K562 (cell line): ENCODE results near the gene KPNA1. TPM values are rescaled to one million over a fixed set of nuclear protein-coding genes. Genes with fewer than 3 reads are reported as not detected.
A peak's percentile ranks its signal among the peaks of the same experiment; 100 is the strongest.

ENCODE experiments used
- BHLHE40 ChIP-seq: IDR thresholded peaks from 2 replicates; pipeline ENCODE4 v1.6.1; 2011; ENCODE audit warnings: low read length, improper control_type of control experiment
- CAMTA2 ChIP-seq: fragments of 250-450 bp; sonication (Bioruptor Pico); conservative IDR thresholded peaks from 2 replicates; pipeline ENCODE4 v1.5.1; 2022
- CBFA2T3 ChIP-seq: fragments of 450-650 bp; IDR thresholded peaks from 2 replicates; pipeline ENCODE4 v1.6.1; 2017
- CEBPB ChIP-seq: fragments of 450-650 bp; IDR thresholded peaks from 2 replicates; pipeline ENCODE4 v1.6.1; 2016; ENCODE audit warnings: missing genetic modification characterization, missing compliant biosample characterization
- CTCFL ChIP-seq: IDR thresholded peaks from 2 replicates; pipeline ENCODE4 v1.6.1; 2011; ENCODE audit warnings: borderline replicate concordance, low read depth, mild to moderate bottlenecking, moderate library complexity, low read length; ENCODE audit not compliant: insufficient read depth, poor library complexity, severe bottlenecking
- EWSR1 ChIP-seq: fragments of 450-650 bp; IDR thresholded peaks from 2 replicates; pipeline ENCODE4 v1.6.1; 2018; ENCODE audit warnings: borderline replicate concordance, mild to moderate bottlenecking, low read depth, moderate library complexity; ENCODE audit not compliant: partially characterized antibody
- GATAD2B ChIP-seq: fragments of 450-650 bp; IDR thresholded peaks from 2 replicates; pipeline ENCODE4 v1.6.1; 2017; ENCODE audit warnings: mild to moderate bottlenecking, borderline replicate concordance
- HDAC2 ChIP-seq: fragments of 450-650 bp; IDR thresholded peaks from 2 replicates; pipeline ENCODE4 v1.6.1; 2016; ENCODE audit warnings: mild to moderate bottlenecking
- ILK ChIP-seq: fragments of 450-650 bp; IDR thresholded peaks from 2 replicates; pipeline ENCODE4 v1.6.1; 2016; ENCODE audit warnings: missing genetic modification characterization, low read depth, mild to moderate bottlenecking, missing compliant biosample characterization, moderate library complexity, borderline replicate concordance
- KDM1A ChIP-seq, 2 experiments: fragments of 450-650 bp; IDR thresholded peaks; 2 replicates each; pipeline ENCODE4 v1.6.1; 2016; ENCODE audit warnings: mild to moderate bottlenecking in 2 of 2
- MITF ChIP-seq: IDR thresholded peaks from 2 replicates; pipeline ENCODE4 v1.6.1; 2014; ENCODE audit warnings: antibody characterized with exemption
- OTX1 ChIP-seq: fragments of 450-650 bp; formaldehyde crosslinking; IDR thresholded peaks from 2 replicates; pipeline ENCODE4 v1.4.0; 2022; ENCODE audit warnings: mild to moderate bottlenecking
- POLR2AphosphoS2 ChIP-seq: IDR thresholded peaks from 2 replicates; pipeline ENCODE4 v1.6.1; 2012; ENCODE audit warnings: low read length, improper control_type of control experiment
- RBM15 ChIP-seq: fragments of 200-400 bp; formaldehyde crosslinking; IDR thresholded peaks from 2 replicates; pipeline ENCODE4 v1.6.1; 2018; ENCODE audit warnings: mild to moderate bottlenecking, low read length, moderate library complexity; ENCODE audit not compliant: insufficient read depth
- RBM39 ChIP-seq: fragments of 200-400 bp; formaldehyde crosslinking; optimal IDR thresholded peaks from 2 replicates; pipeline ENCODE3; 2018; ENCODE audit warnings: low read depth, low read length
- TAF15 ChIP-seq: fragments of 200-400 bp; formaldehyde crosslinking; IDR thresholded peaks from 2 replicates; pipeline ENCODE4 v1.6.1; 2017; ENCODE audit warnings: mild to moderate bottlenecking, low read depth, low read length, moderate library complexity
- TAL1 ChIP-seq: fragments of 450-650 bp; IDR thresholded peaks from 2 replicates; pipeline ENCODE4 v1.6.1; 2016; ENCODE audit warnings: mild to moderate bottlenecking
- TCF3 ChIP-seq: sonication (generic); formaldehyde crosslinking; IDR thresholded peaks from 2 replicates; pipeline ENCODE4 v1.4.0; 2020; ENCODE audit warnings: mild to moderate bottlenecking, missing genetic modification reagents
- TEAD4 ChIP-seq, 2 experiments: sonication (generic) in 1 of 2; formaldehyde crosslinking in 1 of 2; IDR thresholded peaks; 2 replicates each; pipeline versions ENCODE4 v1.6.1 to v1.8.0; 2012 to 2022; ENCODE audit warnings: borderline replicate concordance in 1 of 2, inconsistent platforms in 1 of 2, low read length in 1 of 2, mild to moderate bottlenecking in 1 of 2, missing genetic modification reagents in 1 of 2
- TFAM ChIP-seq: fragments of 250-450 bp; sonication (Bioruptor Pico); conservative IDR thresholded peaks from 2 replicates; pipeline ENCODE4 v1.5.0; 2021; ENCODE audit warnings: mild to moderate bottlenecking, moderate library complexity
- ZNF146 ChIP-seq: IDR thresholded peaks from one replicate; pipeline ENCODE4 v1.6.1; 2018; ENCODE audit warnings: missing compliant biosample characterization; ENCODE audit not compliant: unreplicated experiment
- ZNF197 ChIP-seq: fragments of 200-800 bp; sonication (Bioruptor generic); IDR thresholded peaks from 2 replicates; pipeline ENCODE4 v1.6.1; 2016; ENCODE audit warnings: low read depth, missing genetic modification characterization, missing compliant biosample characterization
- ZNF24 ChIP-seq: fragments of 450-650 bp; IDR thresholded peaks from 2 replicates; pipeline ENCODE4 v1.6.1; 2016
- ZNF695 ChIP-seq: fragments of 450-650 bp; formaldehyde crosslinking; IDR thresholded peaks from 2 replicates; pipeline ENCODE4 v1.4.0; 2020; ENCODE audit warnings: mild to moderate bottlenecking, moderate library complexity
- polyA plus RNA-seq, 8 experiments: library from polyadenylated mRNA; depleted of rRNA in 4 of 8; stranded (reverse) in 5 of 8; unstranded in 3 of 8; fragments of >200 nt; fragmentation: Nextera tagmentation in 2 of 8; fragmentation: Illumina TruSeq in 1 of 8; extraction: Ambion mirVana in 2 of 8; extraction: Trizol in 1 of 8; gene quantifications; 2 replicates each; pipeline versions ENCODE4 v1.2.1 to v1.2.3, GENCODE V29; 2011 to 2014; ENCODE audit warnings: inconsistent platforms in 1 of 8, missing spikeins in 1 of 8
- total RNA-seq, 7 experiments: library from RNA; depleted of rRNA in 6 of 7; stranded (reverse); fragments of >200 nt in 6 of 7; fragmentation: Illumina TruSeq in 2 of 7; extraction: Trizol in 2 of 7; gene quantifications; 2 replicates each; pipeline versions ENCODE4 v1.2.1 to v1.2.3, GENCODE V29; 2011 to 2021; ENCODE audit warnings: low replicate concordance in 1 of 7
- TF ChIP-seq, protein P1 (sequence below): fragments of 250-450 bp; sonication (Bioruptor Pico); IDR thresholded peaks from 2 replicates; pipeline ENCODE4 v1.4.0; 2020; ENCODE audit warnings: mild to moderate bottlenecking, moderate library complexity

The KPNA1 gene
- total and polyA plus RNA-seq, 9 of the 15 experiments (the other 6 are each of a cell fraction or from before 2014, with no cell fraction given) = 9.3 to 53.8 (median 33.5) TPM

GRCh38 chr3:122390665-122391064, 124.1 kb downstream of the KPNA1 start (continued):
- TF ChIP-seq EWSR1 = no peak
- 0 out of 2 replicates have a peak, but pooled peaks have one; percentile 28 for TF ChIP-seq TCF3 (CRISPR knock-in tag)
- TF ChIP-seq ZNF197 (CRISPR knock-in tag) = no peak
- no peak for TF ChIP-seq CEBPB
- TF ChIP-seq RBM15 = no peak
- TF ChIP-seq TAL1 = peak; percentile 55; the same call in 1 of the 2 replicates
- TF ChIP-seq ZNF24 = no peak
- no peak for TF ChIP-seq ZNF695 (CRISPR knock-in tag)
- no peak for TF ChIP-seq TAF15
- TF ChIP-seq MITF = no peak
- no peak for TF ChIP-seq KDM1A (IDR thresholded peaks at IDR 0.05)
- TF ChIP-seq, protein P1, sequence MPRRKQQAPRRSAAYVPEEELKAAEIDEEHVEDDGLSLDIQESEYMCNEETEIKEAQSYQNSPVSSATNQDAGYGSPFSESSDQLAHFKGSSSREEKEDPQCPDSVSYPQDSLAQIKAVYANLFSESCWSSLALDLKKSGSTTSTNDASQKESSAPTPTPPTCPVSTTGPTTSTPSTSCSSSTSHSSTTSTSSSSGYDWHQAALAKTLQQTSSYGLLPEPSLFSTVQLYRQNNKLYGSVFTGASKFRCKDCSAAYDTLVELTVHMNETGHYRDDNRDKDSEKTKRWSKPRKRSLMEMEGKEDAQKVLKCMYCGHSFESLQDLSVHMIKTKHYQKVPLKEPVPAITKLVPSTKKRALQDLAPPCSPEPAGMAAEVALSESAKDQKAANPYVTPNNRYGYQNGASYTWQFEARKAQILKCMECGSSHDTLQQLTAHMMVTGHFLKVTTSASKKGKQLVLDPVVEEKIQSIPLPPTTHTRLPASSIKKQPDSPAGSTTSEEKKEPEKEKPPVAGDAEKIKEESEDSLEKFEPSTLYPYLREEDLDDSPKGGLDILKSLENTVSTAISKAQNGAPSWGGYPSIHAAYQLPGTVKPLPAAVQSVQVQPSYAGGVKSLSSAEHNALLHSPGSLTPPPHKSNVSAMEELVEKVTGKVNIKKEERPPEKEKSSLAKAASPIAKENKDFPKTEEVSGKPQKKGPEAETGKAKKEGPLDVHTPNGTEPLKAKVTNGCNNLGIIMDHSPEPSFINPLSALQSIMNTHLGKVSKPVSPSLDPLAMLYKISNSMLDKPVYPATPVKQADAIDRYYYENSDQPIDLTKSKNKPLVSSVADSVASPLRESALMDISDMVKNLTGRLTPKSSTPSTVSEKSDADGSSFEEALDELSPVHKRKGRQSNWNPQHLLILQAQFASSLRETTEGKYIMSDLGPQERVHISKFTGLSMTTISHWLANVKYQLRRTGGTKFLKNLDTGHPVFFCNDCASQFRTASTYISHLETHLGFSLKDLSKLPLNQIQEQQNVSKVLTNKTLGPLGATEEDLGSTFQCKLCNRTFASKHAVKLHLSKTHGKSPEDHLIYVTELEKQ (CRISPR knock-in tag) = no peak
- TF ChIP-seq POLR2AphosphoS2 = no peak
- no peak for TF ChIP-seq ZNF146 (CRISPR knock-in tag)
- no peak for TF ChIP-seq GATAD2B
- TF ChIP-seq CBFA2T3 = peak; percentile 72
- no peak for TF ChIP-seq ILK (tag)
- TF ChIP-seq CAMTA2 (CRISPR knock-in tag) = no peak
- TF ChIP-seq BHLHE40 = no peak
- no peak for TF ChIP-seq CTCFL
- TF ChIP-seq HDAC2 = no peak
- peak; percentile 64 for TF ChIP-seq TEAD4 (IDR thresholded peaks at IDR 0.05; ENCODE audit: low read length)
- TF ChIP-seq TEAD4 (CRISPR knock-in tag; IDR thresholded peaks at IDR 0.05; ENCODE audit: borderline replicate concordance) = no peak
- no peak for TF ChIP-seq OTX1 (CRISPR knock-in tag)
- no peak for TF ChIP-seq RBM39
- no peak for TF ChIP-seq TFAM (CRISPR knock-in tag)
